HEK293 (cell line): Measurements from ENCODE around the gene SETD4.

ENCODE experiments used
- ZNF157 ChIP-seq: fragments of 450-650 bp; formaldehyde crosslinking; IDR thresholded peaks from 2 replicates; pipeline ENCODE4 v1.5.1; 2016; ENCODE audit warnings: missing biosample characterization, missing genetic modification characterization
- ZNF184 ChIP-seq: fragments of 450-650 bp; IDR thresholded peaks from 2 replicates; pipeline ENCODE4 v1.5.1; 2018; ENCODE audit warnings: missing biosample characterization, mild to moderate bottlenecking, missing genetic modification characterization
- ZNF404 ChIP-seq: fragments of 450-650 bp; formaldehyde crosslinking; IDR thresholded peaks from 2 replicates; pipeline ENCODE4 v1.5.1; 2017; ENCODE audit warnings: missing biosample characterization, missing genetic modification characterization
- TF ChIP-seq, protein P1 (sequence below): fragments of 450-650 bp; formaldehyde crosslinking; IDR thresholded peaks from 2 replicates; pipeline ENCODE4 v1.5.1; 2016; ENCODE audit warnings: missing biosample characterization, missing genetic modification characterization
- TF ChIP-seq, protein P2 (sequence below): fragments of 450-650 bp; formaldehyde crosslinking; IDR thresholded peaks from 2 replicates; pipeline ENCODE4 v1.5.1; 2016; ENCODE audit warnings: missing biosample characterization, missing genetic modification characterization, borderline replicate concordance

DNA sequence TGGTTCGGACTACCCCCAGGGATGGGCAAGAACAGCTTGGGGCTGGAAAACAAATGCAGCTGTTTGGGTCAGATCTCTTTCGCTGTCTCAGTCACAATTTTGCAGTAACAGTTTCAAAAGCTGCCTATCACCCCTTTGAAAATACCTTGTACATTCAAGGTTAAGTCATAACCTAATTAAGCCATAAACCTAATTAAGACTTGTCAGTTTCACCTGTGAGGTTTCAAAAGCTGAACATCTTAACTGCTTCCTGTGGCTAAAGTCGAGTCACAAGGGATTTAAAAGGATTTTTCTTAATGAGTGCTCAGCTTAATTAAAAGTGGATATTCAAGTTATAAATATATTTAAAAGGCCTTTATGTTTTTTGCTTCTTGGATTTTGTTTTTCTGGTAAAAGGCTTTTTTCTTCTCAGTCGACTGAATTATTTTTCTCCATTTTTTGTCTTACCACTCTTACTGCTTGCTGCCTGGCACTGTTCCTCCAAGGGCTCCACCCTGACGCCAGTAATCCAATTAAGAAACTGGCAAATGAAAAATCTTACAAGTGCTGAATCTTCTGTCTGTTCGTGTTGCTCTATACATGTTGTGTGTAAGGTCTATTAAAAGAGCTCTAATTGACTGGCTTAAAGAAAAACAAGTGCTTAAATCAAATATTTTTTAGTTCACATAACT lies 40.8 kb upstream of the SETD4 start:
- TF ChIP-seq ZNF184 (tag by site-specific recombination) (no peak), ZNF157 (tag by site-specific recombination) (no peak), ZNF404 (tag by site-specific recombination) (no peak)
- TF ChIP-seq, protein P1, sequence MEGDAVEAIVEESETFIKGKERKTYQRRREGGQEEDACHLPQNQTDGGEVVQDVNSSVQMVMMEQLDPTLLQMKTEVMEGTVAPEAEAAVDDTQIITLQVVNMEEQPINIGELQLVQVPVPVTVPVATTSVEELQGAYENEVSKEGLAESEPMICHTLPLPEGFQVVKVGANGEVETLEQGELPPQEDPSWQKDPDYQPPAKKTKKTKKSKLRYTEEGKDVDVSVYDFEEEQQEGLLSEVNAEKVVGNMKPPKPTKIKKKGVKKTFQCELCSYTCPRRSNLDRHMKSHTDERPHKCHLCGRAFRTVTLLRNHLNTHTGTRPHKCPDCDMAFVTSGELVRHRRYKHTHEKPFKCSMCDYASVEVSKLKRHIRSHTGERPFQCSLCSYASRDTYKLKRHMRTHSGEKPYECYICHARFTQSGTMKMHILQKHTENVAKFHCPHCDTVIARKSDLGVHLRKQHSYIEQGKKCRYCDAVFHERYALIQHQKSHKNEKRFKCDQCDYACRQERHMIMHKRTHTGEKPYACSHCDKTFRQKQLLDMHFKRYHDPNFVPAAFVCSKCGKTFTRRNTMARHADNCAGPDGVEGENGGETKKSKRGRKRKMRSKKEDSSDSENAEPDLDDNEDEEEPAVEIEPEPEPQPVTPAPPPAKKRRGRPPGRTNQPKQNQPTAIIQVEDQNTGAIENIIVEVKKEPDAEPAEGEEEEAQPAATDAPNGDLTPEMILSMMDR, result no peak
- TF ChIP-seq, protein P2, sequence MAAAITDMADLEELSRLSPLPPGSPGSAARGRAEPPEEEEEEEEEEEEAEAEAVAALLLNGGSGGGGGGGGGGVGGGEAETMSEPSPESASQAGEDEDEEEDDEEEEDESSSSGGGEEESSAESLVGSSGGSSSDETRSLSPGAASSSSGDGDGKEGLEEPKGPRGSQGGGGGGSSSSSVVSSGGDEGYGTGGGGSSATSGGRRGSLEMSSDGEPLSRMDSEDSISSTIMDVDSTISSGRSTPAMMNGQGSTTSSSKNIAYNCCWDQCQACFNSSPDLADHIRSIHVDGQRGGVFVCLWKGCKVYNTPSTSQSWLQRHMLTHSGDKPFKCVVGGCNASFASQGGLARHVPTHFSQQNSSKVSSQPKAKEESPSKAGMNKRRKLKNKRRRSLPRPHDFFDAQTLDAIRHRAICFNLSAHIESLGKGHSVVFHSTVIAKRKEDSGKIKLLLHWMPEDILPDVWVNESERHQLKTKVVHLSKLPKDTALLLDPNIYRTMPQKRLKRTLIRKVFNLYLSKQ, result no peak
